DMS153 treated with DMSO at 0.1 percent for 48 hours (cell line): ENCODE measurements around the gene ATL2.
"Not testable (repeated sequence)": the region's sequence is repeated elsewhere in the genome, so short reads cannot be mapped to it uniquely, and the experiment has no call there.

Experiments
- DNase-seq: peaks from one replicate; lab custom pipeline; 2025; ENCODE audit not compliant: unreplicated experiment; lab: John Stamatoyannopoulos, UW

Gene ATL2

DNA sequence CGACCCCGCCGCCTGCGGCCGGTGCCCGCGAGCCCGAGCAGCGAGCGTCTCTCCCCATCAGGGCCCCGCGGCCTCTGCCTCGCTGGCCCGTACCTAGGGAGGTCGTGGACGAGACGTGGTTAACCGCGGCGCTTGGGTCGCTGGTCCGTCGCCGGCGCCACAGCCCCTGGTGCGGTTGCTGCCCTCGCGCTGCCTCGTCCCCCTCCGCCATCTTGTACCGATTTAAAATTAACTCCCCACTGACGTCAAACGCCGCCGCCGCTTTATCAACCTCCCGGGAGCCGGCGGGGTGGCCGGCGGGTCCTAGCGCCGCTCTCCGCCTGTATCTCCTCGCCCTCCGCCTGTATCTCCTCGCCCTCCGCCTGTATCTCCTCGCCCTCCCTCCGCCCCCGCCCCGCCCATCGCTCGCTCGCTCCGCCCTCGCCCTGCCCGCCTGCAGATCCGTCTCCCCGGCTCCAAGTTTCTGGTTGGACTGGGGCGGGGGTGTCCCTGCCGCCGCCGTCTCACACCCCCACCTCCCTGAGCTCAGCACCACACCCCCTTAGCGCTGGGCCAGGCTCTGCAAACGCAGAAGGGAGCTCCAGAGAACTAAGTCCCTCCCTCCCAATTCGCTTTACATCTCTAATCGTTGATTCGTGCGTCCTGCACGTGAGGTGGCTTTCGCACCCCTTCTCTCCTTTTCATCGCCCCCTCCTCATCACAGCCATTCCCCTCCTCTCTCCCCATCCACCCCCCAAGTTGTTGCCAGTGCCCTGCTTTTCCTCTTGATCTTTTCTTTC is at the start of gene ATL2:
TSS of gene ATL2 (minus strand) at position 224 of the 779 bp plus-strand sequence. CDS start at position 211, 13 bp downstream.
- DNase-seq = peak; percentile 80

DNA sequence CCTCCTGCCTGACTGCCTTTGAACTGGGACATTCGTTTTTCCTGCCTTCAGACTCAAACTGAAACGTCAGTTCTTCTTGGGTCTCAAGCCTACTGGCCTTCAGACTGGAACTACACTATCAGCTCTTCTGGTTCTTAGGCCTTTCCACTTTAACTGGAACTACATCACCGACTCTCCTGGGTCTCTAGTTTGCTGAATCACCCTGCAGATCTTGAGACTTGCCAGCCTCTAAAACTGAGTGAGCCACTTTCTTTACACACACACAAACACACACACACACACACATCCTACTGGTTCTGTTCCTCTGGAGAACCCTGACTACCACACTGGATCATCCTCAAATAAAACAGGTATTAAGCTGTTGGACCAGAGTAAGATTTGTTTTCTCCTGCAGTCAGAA is 46.7 kb upstream of the ATL2 start:
- no peak for DNase-seq

DNA sequence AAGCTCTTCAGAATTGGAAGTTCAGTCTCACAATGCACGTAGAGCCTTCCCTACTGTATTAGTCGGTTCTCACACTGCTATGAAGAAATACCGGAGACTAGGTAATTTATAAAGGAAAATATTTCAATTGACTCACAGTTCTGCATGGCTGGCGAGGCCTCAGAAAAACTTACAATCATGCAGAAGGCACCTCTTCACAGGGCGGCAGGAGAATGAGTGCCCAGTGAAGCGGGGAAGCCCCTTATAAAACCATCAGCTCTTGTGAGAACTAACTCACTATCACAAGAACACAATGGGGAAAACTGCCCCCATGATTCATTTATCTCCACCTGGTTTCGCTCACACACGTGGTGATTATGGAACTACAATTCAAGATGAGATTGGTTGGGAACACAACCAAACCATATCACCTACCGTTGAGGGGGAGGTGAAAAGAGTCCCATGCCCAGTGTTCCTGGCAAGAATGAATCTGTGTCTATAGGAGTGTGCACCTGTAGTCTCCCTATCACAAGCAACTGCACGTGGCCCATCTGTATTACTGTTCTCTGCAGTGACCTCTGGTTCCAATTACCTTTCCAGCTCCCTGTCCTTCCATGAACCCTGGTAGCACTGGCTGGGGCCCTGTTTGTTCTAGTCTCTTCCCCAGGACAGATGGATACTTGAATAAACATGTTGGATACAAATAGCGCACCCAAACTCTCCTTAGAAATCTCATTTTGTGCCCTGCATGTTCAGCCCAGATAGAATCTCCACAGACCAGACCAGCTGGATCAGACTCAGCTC is 44.4 kb upstream of the ATL2 start:
- DNase-seq = no peak

DNA sequence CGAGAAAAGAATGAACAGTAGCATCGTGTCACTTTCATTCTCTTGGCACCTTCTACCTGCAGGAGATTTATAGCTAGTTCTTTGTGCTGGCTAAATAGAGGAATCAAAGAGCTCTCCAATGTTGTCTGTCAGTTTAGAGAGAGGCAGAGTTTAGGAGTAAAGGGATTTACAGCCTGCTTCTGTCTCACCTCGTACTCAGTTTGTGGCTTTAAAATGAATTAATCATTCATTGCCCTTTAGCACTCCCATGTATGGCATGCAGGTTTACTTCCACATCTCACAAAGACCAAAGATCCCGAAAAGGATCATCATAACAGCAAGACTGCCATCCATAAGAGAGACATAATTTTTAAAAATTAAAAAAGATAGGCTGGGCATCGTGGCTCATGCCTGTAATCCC is 42.4 kb upstream of the ATL2 start:
- DNase-seq = no peak

DNA sequence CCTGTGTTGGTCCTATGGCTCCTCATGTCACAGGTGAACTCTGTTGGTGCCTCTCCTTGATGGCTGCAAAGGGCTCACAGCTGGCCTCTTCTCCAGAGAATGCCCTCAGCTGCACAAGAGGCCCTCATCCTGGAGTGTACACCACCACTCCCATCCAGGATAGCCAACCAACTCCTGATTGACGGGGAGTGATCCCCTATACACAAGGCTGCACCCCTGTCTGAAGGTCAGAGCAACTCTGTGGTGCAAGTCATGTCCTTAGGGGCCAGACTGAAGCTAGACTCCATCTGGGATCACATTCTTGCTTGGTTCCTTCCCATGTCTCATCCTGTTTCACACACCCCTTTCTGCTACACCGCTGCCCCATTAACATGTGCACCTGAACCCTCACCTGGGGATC is 41.7 kb upstream of the ATL2 start:
- DNase-seq = no peak

DNA sequence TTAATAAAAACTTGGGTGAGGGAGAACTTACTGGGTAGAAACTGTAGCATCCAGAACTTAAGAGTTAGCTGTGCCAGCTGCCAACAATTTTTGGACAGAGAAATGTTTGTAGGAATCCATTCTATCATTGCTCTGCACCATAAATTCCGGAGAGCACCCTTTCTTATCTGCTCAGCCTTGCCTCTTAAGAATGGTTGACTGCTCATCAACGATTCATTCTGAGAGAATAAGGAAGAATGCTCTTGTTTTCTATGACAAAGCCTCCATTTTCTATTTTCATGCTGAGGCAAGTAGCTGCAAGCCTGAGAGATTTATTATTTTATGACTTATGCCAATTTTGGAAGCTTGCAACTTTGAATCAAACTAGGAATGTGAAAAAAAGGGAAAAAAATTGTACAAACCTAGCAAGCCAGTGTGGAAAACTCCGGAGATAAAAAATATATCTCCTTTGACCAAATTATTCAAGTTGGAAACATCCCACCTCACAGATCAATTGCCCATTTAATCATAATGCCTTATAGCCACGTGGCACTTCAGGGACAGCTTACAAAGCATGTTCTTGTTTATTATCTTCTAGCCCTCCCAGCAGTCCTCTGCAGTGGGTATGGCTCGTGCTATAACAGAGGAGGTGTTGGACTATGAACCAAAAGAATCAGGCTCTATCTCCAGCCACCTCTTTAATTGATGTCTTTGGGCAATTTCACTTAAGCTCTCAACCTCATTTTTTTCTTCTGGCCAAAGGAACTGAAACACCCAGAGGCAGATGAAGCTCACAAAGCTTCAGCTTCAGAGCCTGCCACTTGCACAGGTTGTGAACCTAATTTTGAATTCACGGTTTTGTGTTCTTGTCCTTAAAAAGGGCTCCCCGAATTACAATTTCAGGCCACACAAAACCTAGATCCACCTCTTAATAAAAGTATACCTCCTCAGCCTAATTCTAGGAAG is 40.9 kb upstream of the ATL2 start:
- DNase-seq = no peak

DNA sequence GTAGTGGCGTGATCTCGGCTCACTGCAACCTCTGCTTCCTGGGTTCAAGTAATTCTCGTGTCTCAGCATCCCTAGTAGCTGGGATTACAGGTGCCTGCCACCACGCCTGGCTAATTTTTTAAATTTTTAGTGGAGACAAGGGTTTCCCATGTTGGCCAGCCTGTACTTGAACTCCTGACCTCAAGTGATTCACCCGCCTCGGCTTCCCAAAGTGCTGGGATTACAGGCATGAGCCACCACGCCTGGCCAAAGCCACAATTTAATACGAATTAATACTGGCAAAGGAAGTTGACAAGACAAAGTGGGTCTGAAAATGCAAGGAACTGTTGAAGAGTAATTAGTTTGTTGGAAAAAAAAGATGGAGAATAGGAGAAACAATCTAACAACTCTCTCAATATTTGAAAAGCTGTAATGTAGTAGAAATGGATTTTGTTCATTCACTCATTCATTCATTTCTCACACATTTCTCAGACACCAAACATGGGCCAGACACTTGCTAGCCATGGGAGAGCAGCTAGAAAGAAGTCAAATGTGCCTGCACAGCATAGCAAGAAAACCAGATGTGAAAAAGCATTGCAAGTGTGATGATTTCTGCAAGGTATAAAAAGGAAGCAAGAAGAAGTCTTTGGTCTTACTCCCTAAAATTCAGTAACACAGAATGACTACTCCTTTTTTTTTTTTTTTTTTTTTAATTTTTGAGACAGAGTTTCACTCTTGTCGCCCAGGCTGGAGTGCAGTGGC is 39.4 kb upstream of the ATL2 start:
- DNase-seq = no peak

DNA sequence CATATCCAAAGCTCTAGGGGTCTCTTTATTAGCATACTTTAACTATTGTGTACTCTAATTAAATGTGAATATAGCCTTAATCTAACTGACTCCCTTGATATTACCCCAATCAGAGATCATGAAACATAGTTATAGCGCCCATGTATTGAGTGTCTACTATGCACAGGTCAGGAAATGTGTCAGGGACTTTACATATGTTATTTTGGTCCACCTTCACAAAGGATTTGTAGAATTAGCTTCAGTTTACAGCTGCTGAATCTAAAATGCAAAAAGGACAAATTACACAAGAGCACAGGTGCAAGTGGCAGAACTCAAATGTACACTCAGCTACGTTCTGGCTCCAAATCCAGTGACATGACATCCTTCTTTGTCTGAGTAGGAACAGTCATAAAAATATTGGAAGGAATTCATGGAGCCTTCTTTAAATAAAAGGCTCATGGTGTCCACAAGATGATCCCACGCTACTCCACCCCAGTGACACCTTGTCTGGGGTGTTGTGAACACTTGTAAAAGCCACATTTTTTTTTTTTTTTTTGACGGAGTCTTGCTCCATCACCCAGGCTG is 38.7 kb upstream of the ATL2 start:
- DNase-seq = no peak

DNA sequence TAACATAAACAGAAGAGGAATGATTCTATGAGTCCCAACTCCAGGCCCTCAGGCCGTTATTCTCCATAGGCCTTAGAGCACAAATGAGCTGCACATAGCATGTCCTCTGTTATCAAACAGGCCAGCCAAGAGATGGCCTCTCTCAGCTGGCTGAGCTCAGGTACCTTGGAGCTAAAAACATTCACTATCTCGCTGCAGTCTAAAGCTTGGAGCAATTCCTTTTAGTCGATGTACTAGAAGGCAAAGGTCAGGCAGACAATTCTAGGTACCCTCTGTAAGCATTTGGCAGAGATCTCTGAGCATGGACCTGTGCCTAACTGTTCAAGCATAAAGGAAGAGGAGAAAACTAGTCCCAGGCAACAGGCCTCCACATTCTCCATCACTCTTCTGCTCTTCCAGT is 38.0 kb upstream of the ATL2 start:
- DNase-seq = no peak

DNA sequence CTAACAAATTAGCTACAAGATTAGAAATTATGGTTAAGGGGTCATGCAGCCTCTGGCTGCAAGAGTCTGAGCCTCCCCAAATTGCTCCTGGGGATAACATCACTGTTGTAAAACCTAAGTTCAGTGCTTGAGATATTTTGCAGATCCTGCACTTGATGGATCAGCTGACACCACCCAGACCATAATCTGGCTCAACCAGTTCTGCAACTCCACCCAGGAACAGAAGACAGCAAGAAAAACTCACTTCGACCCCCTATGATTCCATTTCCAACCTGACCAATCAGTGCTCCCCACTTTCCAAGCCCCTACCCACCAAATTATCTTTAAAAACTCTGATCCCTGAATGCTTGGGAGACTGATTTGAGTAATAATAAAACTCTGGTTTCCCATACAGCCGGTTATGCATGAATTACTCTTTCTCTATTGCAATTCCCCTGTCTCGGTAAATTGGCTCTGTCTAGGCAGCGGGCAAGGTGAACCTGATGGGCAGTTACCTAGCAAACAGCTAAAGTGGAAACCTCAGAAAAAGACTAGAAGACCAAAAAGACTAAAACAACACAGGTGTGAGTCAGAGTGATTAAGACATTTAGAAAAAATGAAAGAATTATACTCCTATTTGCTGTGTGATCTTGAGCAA is 35.3 kb upstream of the ATL2 start:
- DNase-seq = not testable (repeated sequence)

DNA sequence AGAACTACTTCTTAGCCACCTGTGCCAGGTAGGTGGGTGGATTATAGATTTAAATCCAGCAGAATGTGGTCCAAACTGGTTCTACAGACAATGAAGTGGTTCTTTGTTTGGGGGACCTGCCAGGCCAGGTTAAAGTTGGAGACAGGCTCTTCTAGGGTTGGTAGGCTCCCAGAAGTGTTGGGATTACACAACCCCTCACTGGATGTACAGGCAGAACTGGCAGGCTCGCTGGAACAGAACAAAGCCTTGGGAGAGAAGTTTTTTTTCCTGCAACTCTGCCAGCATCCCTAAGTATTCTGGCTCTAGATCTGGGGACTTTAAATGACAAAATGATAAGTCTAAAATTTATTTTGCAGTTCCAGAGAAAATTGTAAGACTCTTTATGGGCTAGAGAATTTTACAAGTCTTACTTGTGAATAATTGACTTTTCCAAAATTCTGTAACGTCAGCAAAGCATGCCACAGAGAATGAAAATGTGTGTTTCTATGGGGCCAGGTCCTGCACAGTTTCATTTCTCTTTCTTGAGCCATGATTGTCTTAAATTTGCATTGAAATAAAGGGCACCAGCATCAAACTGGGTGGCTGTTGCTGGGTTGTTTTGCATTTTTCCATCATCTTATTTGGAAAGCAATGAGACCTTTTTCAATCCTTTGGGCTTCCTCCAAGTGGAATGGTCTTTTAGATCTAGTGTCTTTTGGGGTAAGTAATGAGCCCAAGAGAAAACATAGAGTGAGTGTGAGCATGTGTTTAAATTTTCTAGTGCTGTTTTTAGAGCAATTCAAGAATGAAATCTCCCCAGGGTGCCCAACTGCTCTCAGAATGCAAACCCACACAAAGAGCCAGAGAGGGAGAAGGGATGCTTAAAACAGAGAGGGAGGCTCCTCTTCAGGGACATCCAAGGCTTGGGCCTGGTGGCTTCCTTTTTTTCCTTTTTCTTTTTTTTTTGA is 32.4 kb upstream of the ATL2 start:
- no peak for DNase-seq

DNA sequence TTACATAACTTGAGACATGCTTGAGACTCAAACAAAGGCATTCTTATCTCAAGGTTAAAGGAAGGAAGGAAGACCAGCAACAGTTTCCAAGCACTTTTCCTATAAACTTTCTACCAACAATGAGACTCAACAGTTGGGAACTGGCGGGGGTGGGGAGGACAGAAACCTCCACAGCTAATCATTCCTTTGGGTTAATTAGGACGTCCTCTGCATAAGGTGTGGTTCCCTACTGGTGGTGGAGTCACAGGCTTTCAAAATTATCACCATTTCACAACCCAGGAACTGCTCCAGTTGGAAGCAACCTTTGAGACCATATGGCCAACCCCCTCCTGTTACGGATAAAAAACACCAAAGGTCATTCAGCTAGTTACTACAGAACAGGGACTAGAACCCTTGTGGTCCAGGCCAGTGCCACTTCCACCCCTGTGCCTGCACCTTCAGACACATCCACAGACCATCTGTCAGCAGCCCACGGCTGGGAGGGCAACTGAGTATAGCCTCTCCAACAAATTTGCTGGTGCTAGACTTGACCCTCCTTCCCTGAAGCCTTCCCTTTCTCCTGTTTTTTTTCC is 30.1 kb upstream of the ATL2 start:
- DNase-seq = no peak

DNA sequence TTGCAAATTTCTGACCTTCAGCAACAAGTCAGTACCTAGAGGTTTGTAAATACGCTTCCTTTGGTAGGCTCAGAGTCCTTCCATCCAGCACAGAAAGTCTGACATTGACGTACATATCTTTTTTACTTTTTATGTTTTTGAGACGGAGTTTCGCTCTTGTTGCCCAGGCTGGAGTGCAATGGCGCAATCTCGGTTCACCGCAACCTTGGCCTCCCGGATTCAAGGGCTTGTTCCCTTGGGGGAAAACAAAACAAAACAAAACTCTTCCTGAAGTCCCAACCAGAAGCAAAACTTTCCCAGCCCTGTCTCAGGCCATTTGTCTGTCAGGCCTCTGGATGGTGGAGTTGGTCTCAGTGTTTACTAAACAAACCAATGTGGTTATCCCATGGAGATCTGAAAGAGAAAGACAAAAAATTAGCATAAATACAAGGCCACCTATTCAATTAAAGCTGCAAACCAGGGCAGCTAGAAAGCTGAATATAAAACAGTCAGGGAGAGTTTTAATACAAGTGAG is 29.6 kb upstream of the ATL2 start:
- DNase-seq = no peak

DNA sequence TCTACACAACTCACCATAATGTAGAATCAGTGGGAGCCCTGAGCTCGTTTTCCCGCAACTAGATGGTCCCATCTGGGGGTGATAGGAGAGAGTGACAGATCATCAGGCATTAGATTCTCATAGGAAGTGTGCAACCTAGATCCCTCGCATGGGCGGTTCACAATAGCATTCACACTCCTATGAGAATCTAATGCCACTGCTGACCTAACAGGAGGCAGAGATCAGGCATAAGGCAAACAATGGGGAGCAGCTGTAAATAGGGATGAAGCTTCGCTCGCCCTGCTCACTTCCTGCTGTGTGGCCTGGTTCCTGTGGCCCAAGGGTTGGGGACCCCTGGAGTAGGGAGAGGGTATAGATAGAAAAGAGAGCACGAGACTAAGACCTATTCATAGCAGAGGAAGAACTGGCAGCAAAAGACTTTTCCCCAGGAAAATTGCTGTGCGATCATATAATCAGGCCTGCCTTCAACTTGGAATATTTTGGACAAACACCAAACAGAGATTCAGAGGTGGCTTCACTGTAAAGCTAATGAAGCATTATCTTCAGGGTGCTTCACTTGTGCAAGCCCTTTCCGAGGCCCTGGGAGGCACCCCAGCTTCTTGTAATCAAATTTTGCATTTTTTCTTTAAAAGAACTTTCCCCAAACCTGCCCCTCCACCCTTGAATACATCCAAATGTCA is 29.0 kb upstream of the ATL2 start:
- DNase-seq = no peak

DNA sequence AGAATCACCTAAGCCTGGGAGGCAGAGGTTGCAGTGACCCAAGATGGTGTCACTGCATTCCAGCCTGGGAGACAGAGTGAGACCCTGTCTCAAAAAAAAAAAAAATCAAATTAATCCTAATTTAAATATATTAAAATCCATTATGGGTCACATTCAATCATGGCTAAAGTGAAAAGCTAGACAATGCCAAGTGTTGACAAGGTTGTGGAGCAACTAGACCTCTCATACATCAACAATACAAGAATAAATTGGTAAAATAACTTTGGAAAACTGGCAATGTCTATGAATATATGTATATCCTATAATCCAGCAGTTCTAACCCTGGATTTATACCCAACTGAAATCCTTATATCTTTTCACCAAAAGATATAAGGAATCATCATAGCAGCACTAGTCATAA is 23.4 kb upstream of the ATL2 start:
- DNase-seq = no peak

DNA sequence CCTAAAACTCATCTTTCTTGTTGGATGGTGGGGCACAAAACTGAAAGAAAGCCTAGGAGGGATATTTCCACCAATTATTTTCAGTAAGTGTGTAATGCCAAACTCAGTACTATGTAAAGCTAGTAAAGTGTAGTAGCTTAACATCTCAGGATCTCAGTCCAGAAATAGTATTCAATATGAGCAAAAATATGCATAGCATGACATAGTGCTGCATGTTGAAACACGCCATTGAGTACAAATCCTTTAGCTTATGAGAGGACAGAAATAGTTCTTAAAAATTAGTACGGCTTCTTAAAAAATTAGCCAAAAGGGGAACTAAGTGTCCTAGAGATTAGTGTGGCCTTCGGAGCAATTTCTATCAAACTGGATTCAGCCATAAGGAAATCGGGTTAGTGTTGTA is 21.7 kb upstream of the ATL2 start:
- no peak for DNase-seq

DNA sequence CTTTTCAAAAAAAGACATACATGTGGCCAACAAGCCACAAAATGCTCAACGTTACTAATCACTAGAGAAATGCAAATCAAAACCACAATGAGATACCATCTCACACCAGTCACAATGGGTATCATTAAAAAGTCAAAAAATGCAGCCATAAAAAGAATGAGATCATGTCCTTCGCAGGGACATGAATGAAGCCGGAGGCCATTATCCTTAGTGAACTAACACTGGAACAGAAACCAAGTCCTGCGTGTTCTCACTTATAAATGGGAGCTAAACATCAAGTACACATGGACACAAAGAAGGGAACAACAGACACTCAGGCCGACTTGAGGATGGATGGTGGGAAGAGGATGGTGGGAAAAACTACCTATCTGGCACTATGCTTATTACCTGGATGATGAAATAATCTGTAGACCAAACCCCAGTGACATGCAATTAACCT is 17.8 kb upstream of the ATL2 start:
- DNase-seq = no peak

DNA sequence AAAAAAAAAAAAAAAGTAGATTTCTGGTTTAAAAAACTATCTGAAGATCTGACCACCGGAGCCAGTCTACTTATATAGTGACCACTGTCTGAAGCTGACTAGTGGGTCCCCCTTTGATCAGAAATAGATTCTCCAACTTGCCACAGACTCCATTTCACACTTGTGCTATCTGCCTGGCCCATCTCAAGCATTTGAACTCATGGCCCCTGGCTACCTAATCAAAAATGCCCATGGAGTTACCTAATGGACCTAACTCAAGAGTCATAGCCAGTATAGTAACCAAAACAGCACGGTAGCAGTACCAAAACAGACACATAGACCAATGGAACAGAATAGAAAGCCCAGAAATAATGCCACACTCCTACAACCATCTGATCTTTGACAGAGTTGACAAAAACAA is 17.0 kb upstream of the ATL2 start:
- no peak for DNase-seq
